Astrocyte of the hippocampus (primary cell): ENCODE data around the gene SLC5A10.

Source experiments
- DNase-seq: peaks from one replicate; pipeline ENCODE4 v3.0.0; 2011; ENCODE audit warnings: low read depth, low spot score

SLC5A10 gene

GRCh38 chr17:18984273-18985114, 32.5 kb downstream of the SLC5A10 start:
- DNase-seq: no peak

GRCh38 chr17:18985475-18985874, 33.5 kb downstream of the SLC5A10 start:
- no peak for DNase-seq

- DNase-seq: peak; percentile 54
Observed at GRCh38 chr17:18986541-18987229, 34.7 kb downstream of the SLC5A10 start.

GRCh38 chr17:18987230-18987610, 35.3 kb downstream of the SLC5A10 start:
- DNase-seq: no peak

- no peak for DNase-seq
Observed at GRCh38 chr17:18987862-18988545, 36.0 kb downstream of the SLC5A10 start.

- DNase-seq: no peak
Observed at GRCh38 chr17:18988546-18989173, 36.7 kb downstream of the SLC5A10 start.

GRCh38 chr17:18990331-18990730, 38.4 kb downstream of the SLC5A10 start:
- DNase-seq: no peak

GRCh38 chr17:18991531-18992315, 39.8 kb downstream of the SLC5A10 start:
- DNase-seq: no peak

GRCh38 chr17:18992454-18993130, 40.6 kb downstream of the SLC5A10 start:
- no peak for DNase-seq

- no peak for DNase-seq
Observed at GRCh38 chr17:18993905-18994526, 42.1 kb downstream of the SLC5A10 start.

GRCh38 chr17:18994631-18995030, 42.7 kb downstream of the SLC5A10 start:
- no peak for DNase-seq

GRCh38 chr17:18995220-18995619, 43.3 kb downstream of the SLC5A10 start:
- no peak for DNase-seq

- DNase-seq: no peak
Observed at GRCh38 chr17:18996458-18996857, 44.5 kb downstream of the SLC5A10 start.

GRCh38 chr17:18997650-18998196, 45.8 kb downstream of the SLC5A10 start:
- DNase-seq: no peak

GRCh38 chr17:18999394-18999793, 47.4 kb downstream of the SLC5A10 start:
- no peak for DNase-seq

GRCh38 chr17:18999911-19000310, 47.9 kb downstream of the SLC5A10 start:
- no peak for DNase-seq

- DNase-seq: peak; percentile 56
Observed at GRCh38 chr17:19000531-19001325, 48.8 kb downstream of the SLC5A10 start.

GRCh38 chr17:19001907-19002590, 50.1 kb downstream of the SLC5A10 start:
- peak; percentile 26 for DNase-seq
